Activated gamma-delta T cell treated with anti-CD3 and anti-CD28 coated beads, Interleukin-2, amount 50 U/mL, for 16 hours (primary cell): ENCODE data around the gene JUP.

Source experiments
- DNase-seq: peaks from one replicate; pipeline ENCODE4 v3.0.0-alpha.2; 2020; ENCODE audit warnings: low read depth

The JUP gene

GRCh38 chr17:41810659-41811548 is 24.4 kb upstream of the JUP start:
- no peak for DNase-seq

- DNase-seq = no peak
Observed at GRCh38 chr17:41806685-41807445, 20.4 kb upstream of the JUP start.

- DNase-seq = no peak
Observed at GRCh38 chr17:41803049-41804020, 16.8 kb upstream of the JUP start.

- peak; percentile 69 for DNase-seq
Observed at GRCh38 chr17:41801374-41802271, 15.1 kb upstream of the JUP start.

GRCh38 chr17:41800601-41801373 is 14.3 kb upstream of the JUP start:
- DNase-seq = no peak

- no peak for DNase-seq
Observed at GRCh38 chr17:41799366-41799765, 12.9 kb upstream of the JUP start.

GRCh38 chr17:41797377-41797776 is 10.9 kb upstream of the JUP start:
- DNase-seq = no peak

GRCh38 chr17:41796121-41796895 is 9.8 kb upstream of the JUP start:
- no peak for DNase-seq

- DNase-seq = no peak
Observed at GRCh38 chr17:41794540-41794975, 8.0 kb upstream of the JUP start.

- DNase-seq = no peak
Observed at GRCh38 chr17:41793784-41794539, 7.5 kb upstream of the JUP start.

GRCh38 chr17:41792845-41793783 is 6.6 kb upstream of the JUP start:
- no peak for DNase-seq

GRCh38 chr17:41787021-41787418 is 509 bp upstream of the JUP start:
- no peak for DNase-seq

GRCh38 chr17:41785859-41786226 is 668 bp downstream of the JUP start:
- no peak for DNase-seq

- DNase-seq = no peak
Observed at GRCh38 chr17:41785091-41785858, 1.2 kb downstream of the JUP start.

GRCh38 chr17:41784207-41784744 is 2.2 kb downstream of the JUP start:
- DNase-seq = no peak

GRCh38 chr17:41782142-41782541 is 4.4 kb downstream of the JUP start:
- DNase-seq = no peak
